PC-3 (cell line): ENCODE measurements around the gene CXorf65.

ENCODE experiments used
- EZH2 ChIP-seq: fragments of 300-600 bp; sonication (generic); IDR thresholded peaks from one replicate; pipeline ENCODE4 v1.6.1; 2017; ENCODE audit warnings: antibody characterized with exemption, mild to moderate bottlenecking, low read length; ENCODE audit not compliant: unreplicated experiment
- EZH2phosphoT487 ChIP-seq: fragments of 300-600 bp; sonication (generic); IDR thresholded peaks from 2 replicates; pipeline ENCODE4 v1.6.1; 2018; ENCODE audit warnings: mild to moderate bottlenecking, antibody characterized with exemption, low read length, borderline replicate concordance
- TF ChIP-seq, protein P1 (sequence below): fragments of 300-600 bp; sonication (generic); conservative IDR thresholded peaks from 2 replicates; pipeline ENCODE4 v1.5.1; 2017; ENCODE audit warnings: antibody characterized with exemption, low read depth, mild to moderate bottlenecking, low read length

DNA sequence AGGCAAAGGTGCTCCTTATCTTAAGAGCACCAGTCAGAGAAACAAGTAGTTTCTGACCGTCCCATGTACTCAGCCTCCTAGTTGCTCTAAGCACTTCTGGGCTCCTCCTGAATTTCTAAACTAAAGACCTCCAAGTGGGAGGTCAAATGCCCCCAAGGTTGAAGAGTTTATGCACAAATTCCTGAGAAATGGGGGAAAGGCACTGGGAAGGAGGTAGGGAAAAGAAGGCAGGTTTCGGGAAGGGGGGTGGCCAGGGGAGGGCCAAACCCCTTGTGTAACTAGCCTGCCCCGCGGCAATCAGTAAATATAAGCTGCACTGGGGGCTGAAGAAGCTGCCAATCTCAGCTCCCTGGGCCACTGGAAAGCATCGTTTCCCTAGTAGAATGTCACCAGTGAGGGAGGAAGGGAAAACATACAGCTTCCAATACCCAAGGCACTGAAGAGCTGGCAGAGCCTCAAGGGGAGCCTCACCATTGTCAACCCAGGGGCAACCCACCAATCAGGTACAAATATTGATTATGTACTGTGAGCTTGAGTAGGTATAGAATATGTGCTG is 7.5 kb downstream of the CXorf65 start:
- TF ChIP-seq, protein P1, sequence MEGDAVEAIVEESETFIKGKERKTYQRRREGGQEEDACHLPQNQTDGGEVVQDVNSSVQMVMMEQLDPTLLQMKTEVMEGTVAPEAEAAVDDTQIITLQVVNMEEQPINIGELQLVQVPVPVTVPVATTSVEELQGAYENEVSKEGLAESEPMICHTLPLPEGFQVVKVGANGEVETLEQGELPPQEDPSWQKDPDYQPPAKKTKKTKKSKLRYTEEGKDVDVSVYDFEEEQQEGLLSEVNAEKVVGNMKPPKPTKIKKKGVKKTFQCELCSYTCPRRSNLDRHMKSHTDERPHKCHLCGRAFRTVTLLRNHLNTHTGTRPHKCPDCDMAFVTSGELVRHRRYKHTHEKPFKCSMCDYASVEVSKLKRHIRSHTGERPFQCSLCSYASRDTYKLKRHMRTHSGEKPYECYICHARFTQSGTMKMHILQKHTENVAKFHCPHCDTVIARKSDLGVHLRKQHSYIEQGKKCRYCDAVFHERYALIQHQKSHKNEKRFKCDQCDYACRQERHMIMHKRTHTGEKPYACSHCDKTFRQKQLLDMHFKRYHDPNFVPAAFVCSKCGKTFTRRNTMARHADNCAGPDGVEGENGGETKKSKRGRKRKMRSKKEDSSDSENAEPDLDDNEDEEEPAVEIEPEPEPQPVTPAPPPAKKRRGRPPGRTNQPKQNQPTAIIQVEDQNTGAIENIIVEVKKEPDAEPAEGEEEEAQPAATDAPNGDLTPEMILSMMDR, result no peak
- TF ChIP-seq EZH2 (no peak), EZH2phosphoT487 (no peak)
